ENCODE data around the gene PIM2.

PIM2 gene

GRCh38 chrX:48935301-48935670, 16.5 kb upstream of the PIM2 start:
- no peak for DNase-seq (ENCODE audit: low spot score)

- DNase-seq (ENCODE audit: low spot score) = no peak
Measured at GRCh38 chrX:48934581-48935300, 15.9 kb upstream of the PIM2 start.

DNA sequence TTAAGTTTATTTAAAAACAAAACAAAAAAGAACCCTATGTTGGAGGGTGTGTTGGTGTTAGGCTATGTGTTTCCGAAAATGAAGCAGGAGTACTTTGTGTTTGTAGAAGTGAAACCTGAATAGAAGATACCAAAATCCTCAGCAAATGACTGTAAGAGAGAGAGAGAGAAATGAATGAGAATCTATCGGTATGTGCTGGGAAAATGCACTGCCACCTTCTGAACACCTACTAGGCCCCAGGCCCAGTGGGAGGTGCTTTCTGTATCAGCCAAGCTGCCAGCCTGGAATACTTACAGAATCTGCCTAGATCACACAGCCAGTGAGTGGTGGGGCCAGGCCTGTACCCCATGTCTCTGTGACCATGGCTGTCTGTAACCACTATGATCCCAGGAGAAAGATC, 14.9 kb upstream of the PIM2 start:
- DNase-seq (ENCODE audit: low spot score) = no peak

GRCh38 chrX:48927736-48928382, 9.0 kb upstream of the PIM2 start:
- DNase-seq (ENCODE audit: low spot score) = peak; percentile 12

DNA sequence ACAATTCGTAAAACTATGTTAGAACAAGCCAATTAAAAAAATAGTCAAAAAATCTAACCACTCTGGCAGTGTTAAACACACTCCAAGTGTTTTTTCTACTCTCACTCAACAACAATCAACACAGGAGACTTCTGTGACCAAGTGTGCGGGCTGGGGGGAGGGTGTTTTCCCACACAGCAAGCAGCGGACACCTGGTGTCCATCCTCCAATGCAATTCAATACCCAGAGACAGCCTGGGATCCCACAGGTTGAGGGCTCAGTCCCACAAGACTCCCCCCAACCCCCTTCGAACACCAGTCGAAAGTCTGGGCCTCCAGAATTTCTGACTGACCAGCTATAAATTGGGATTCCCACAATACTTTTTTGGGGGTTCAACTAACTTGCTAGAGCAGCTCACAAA, 8.3 kb upstream of the PIM2 start:
- DNase-seq (ENCODE audit: low spot score) = peak; percentile 26

DNA sequence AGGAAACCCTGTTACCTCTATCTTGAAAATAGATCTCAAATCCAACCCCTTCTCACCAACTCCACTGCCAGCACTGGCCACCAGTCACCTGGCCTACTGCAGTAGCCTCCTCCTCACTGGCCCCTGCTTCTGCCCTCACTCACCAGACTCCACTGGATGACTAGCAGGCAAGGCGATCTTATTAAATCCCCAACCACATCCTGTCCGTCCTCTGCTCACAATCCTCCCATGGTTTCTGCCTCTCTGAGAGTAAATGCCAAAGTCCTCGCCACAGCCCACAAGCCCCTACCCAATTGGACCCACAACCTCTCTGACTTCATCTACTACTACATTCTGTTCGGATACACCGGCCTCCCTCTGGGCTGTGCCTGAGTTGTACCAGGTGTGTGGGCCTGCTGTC, 5.4 kb upstream of the PIM2 start:
- no peak for DNase-seq (ENCODE audit: low spot score)

DNA sequence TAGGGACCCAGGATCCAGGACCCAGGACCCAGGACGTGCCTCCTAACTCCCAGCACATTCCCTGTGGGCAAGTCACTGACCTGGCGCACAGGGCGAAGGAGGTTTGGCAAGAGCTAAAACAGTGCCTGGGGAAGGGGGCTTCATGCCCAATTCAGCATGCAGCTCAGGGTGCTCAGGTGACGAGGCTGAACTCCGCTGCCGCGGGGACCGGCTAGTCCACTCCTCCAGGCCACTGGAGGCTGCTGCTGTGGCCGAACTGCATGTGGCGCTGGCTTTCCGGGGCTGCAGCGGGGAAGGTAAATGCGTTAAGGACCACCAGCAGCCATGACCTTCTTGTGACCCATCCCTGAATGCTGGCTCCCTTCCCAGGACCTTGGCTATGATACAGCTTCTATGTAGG, 4.9 kb upstream of the PIM2 start:
- DNase-seq (ENCODE audit: low spot score) = no peak

GRCh38 chrX:48920718-48921104, 1.9 kb upstream of the PIM2 start:
- no peak for DNase-seq (ENCODE audit: low spot score)

DNA sequence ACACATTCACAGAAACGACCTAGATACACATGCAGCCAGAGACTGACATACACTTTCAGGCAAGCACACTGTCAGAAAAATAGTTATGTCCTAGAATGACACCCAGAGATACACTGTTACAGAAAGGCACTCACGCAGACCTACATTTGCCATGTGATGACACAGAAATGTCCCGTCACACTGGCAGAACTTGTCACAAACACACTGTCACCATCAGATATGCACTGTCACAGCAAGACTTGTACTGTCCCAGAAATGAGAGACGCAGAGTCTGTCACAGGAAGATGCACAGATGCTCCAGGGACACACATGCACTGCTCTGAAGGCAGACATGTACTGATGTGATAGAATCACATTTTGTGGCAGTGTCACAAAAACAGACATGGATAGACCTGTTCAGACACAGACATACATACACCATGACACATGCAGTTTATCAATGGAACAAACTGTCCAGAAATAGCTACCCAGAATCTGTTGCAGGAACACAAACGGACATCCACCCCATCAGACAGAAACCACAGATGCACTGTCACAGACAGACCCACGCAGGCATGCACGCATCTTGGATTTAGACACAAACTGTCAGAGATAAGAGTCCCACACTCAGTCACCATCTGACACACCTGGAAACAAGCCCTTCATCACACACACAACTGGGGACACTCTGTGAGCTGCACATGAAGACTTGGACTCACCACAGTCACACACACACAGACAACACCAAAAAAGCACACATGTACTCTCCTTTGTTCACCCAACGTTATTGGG, 1.3 kb upstream of the PIM2 start:
- DNase-seq (ENCODE audit: low spot score) = no peak

DNA sequence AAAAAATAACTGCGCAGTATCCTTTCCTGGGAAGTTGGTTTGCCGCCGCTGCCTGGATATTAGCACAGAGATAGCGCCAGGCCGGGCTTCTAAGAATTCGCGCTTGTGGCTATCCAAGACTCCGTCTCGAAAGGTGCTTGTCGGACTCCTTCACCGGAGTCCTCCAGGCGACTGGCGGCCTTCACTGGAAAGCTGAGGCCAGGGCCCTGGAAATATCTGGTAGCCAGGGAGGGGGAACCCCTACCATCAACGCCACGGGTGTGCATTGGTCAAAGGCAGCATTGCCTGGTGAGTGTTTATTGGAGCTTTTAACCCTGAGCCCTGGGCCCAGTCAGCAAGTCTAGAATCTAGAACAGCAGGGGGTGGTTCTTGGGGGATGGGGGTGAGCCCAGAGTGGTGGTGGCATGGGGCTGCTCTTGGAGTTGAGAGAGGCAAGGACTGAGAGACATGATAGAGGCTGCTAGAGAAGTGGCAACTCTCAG, 577 bp upstream of the PIM2 start:
- DNase-seq (ENCODE audit: low spot score) = peak; percentile 12

DNA sequence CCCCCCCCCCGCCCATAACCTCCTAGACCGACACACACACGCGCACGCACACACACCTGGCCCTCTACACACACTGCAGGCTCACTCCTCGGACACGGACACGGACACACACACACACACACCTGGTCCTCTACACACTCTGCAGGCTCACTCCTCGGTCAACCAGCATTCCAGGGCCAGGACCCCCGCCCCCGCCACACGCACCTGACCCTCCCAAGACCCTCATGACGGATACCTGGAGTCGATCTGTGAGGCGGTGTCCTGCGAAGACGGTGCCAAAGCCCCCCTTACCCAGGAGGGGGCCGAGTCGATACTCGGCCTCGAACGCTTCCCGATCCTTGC, 552 bp downstream of the PIM2 start:
- no peak for DNase-seq (ENCODE audit: low spot score)

GRCh38 chrX:48917139-48918001, 1.5 kb downstream of the PIM2 start:
- peak; percentile 62 for DNase-seq (ENCODE audit: low spot score)

GRCh38 chrX:48914593-48915493, 4.0 kb downstream of the PIM2 start:
- no peak for DNase-seq (ENCODE audit: low spot score)

- DNase-seq (ENCODE audit: low spot score) = no peak
Measured at GRCh38 chrX:48913605-48914366, 5.0 kb downstream of the PIM2 start.

GRCh38 chrX:48911412-48912182, 7.2 kb downstream of the PIM2 start, which contains the start of gene SLC35A2:
Gene SLC35A2 (minus strand): TSS chrX:48911646. CDS start chrX:48911636, 10 bp downstream.
- DNase-seq (ENCODE audit: low spot score) = peak; percentile 73

GRCh38 chrX:48910926-48911411, 7.9 kb downstream of the PIM2 start:
- DNase-seq (ENCODE audit: low spot score) = no peak

GRCh38 chrX:48909703-48910294, 9.0 kb downstream of the PIM2 start:
- no peak for DNase-seq (ENCODE audit: low spot score)

DNA sequence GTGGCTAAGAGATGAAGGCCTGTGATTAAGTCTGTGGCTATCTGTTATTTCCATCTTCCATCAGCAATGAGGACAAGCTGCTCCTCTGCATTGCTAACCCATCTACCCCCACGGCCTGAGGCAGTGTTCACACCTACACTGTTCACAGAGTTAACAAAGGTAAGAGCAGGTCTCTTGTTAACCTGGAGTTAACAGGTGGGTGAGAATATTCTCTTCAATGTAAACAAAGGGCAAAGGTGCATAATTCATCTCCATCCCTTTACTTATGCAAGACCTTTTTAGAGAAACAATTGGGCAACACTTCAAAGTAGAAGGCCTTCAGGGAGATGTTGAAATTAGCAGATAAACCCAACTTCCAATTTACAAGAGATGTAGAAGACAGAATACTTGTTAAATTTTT, 10.2 kb downstream of the PIM2 start:
- no peak for DNase-seq (ENCODE audit: low spot score)

Measured in iPS-NIHi11 (cell line).